AG09309 (cell line): ENCODE data around the gene VRK3.
A peak's percentile ranks its signal among the peaks of the same experiment; 100 is the strongest.

ENCODE experiments used
- DNase-seq: peaks from one replicate; pipeline ENCODE4 v3.0.0-alpha.2; 2010; ENCODE audit warnings: low read depth
- H3K4me3 ChIP-seq: 2 replicates; pipeline ENCODE4 v1.5.1; 2011; ENCODE audit warnings: mild to moderate bottlenecking, low read depth, low read length, moderate library complexity; ENCODE audit not compliant: control insufficient read depth
- CTCF ChIP-seq: IDR thresholded peaks from 2 replicates; pipeline ENCODE4 v1.5.1; 2011; ENCODE audit warnings: mild to moderate bottlenecking, low read depth, low read length, inconsistent platforms; ENCODE audit not compliant: insufficient read depth, control insufficient read depth; ENCODE audit errors: missing control alignments

VRK3 gene

DNA sequence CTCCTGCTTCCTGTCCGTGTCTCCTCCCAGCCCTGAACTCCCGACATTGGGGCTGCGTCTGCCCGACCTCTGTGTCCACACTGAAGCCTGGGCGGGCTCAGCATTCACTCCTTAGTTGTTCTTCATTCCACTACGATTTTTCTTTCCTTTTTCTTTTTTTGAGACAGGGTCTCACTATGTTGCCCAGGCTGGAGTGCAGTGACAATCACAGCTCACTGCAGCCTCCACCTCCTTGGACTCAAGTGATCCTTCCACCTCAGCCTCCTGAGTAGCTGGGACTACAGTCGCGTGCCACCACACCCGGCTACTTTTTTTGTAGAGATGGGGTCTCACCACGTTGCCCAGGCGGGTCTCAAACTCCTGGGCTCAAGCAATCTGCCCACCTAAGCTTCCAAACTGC is 40.7 kb downstream of the VRK3 start:
- H3K4me3 ChIP-seq, result no peak overlapping the region
- no peak for DNase-seq
- TF ChIP-seq CTCF, result no peak

- no peak overlapping the region for H3K4me3 ChIP-seq
- DNase-seq, result no peak
- TF ChIP-seq CTCF, result peak; percentile 88
Measured at GRCh38 chr19:49983645-49984229, 41.4 kb downstream of the VRK3 start.

GRCh38 chr19:49981603-49982593 is 43.3 kb downstream of the VRK3 start:
- TF ChIP-seq CTCF, result no peak

DNA sequence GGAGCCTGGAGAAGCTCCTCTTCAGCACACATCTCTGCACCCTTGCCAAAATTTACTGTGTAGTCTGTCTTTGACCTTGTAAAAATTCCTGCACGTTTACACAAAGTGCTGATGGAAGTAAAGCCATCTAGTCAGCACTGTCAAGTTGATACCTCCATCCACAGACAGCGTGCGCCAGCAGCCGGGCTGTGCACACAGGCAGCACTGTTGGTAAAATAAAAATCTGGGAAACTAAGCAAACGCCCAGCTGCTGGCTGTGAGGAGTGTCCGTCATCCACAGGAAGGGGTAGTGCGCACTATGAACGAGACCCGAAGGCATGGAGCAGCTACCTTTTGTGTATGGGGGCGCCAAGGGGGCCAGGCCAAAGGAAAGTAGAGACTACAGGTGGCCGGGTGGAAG is 46.8 kb downstream of the VRK3 start:
- no peak overlapping the region for H3K4me3 ChIP-seq
- no peak for DNase-seq
- TF ChIP-seq CTCF, result no peak

More at GRCh38 chr19:49981603-49982593, 43.3 kb downstream of the VRK3 start:
- DNase-seq, result no peak
- H3K4me3 ChIP-seq, result no peak overlapping the region

DNA sequence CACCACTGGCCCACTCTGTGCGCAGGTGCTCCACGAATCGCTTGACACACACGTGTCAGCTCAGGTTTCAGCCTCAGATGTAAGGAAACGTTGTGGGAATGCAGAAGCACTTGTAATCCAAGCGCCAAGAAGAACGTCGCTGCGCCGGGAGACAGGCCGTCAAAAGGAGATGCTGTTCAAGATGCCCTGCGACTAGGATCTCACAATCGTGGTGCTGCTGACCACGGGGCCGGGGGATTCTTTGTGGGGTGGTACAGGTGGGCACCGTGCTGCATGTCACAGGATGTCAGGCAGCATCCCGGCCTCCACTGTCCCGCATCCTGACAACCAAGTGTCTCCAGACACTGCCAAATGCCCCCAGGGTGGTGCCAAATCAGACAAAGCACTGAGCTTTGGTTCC is 47.3 kb downstream of the VRK3 start:
- DNase-seq, result no peak
- H3K4me3 ChIP-seq, result no peak overlapping the region
- TF ChIP-seq CTCF, result no peak

- TF ChIP-seq CTCF, result no peak
- no peak overlapping the region for H3K4me3 ChIP-seq
- no peak for DNase-seq
Measured at GRCh38 chr19:49977076-49977475, 48.1 kb downstream of the VRK3 start.
